HepG2 (cell line): ENCODE measurements around the gene DGCR8.

Source experiments
- CTCF ChIP-seq: sonication (generic); formaldehyde crosslinking; IDR thresholded peaks from 2 replicates; pipeline ENCODE4 v1.5.0; 2020; ENCODE audit warnings: mild to moderate bottlenecking, missing genetic modification reagents, moderate library complexity
- MAX ChIP-seq: IDR thresholded peaks from 2 replicates; pipeline ENCODE4 v1.6.1; 2012; ENCODE audit warnings: inconsistent platforms
- PCBP1 ChIP-seq: fragments of 200-400 bp; formaldehyde crosslinking; IDR thresholded peaks from 2 replicates; pipeline ENCODE4 v1.6.1; 2017; ENCODE audit warnings: mild to moderate bottlenecking, low read depth, low read length, borderline replicate concordance
- RBM39 ChIP-seq: fragments of 200-400 bp; formaldehyde crosslinking; IDR thresholded peaks from one replicate; pipeline ENCODE4 v1.6.1; 2018; ENCODE audit warnings: antibody characterized with exemption, mild to moderate bottlenecking, low read depth, low read length; ENCODE audit not compliant: poor library complexity, severe bottlenecking
- SP1 ChIP-seq, 2 experiments: fragments of 450-650 bp in 1 of 2; sonication (generic) in 1 of 2; formaldehyde crosslinking in 1 of 2; IDR thresholded peaks; 2 replicates each; pipeline versions ENCODE4 v1.4.0 to v1.6.1; 2016 to 2020; ENCODE audit warnings: missing genetic modification reagents in 1 of 2
- ZNF24 ChIP-seq: fragments of 450-650 bp; IDR thresholded peaks from 2 replicates; pipeline ENCODE4 v1.6.1; 2017; ENCODE audit warnings: antibody characterized with exemption, mild to moderate bottlenecking
- ZNF652 ChIP-seq: IDR thresholded peaks from 2 replicates; pipeline ENCODE4 v1.6.1; 2016; ENCODE audit warnings: low read depth, borderline replicate concordance
- ZNF740 ChIP-seq: sonication (generic); formaldehyde crosslinking; IDR thresholded peaks from 2 replicates; pipeline ENCODE4 v1.4.0; 2020; ENCODE audit warnings: missing genetic modification reagents

DNA sequence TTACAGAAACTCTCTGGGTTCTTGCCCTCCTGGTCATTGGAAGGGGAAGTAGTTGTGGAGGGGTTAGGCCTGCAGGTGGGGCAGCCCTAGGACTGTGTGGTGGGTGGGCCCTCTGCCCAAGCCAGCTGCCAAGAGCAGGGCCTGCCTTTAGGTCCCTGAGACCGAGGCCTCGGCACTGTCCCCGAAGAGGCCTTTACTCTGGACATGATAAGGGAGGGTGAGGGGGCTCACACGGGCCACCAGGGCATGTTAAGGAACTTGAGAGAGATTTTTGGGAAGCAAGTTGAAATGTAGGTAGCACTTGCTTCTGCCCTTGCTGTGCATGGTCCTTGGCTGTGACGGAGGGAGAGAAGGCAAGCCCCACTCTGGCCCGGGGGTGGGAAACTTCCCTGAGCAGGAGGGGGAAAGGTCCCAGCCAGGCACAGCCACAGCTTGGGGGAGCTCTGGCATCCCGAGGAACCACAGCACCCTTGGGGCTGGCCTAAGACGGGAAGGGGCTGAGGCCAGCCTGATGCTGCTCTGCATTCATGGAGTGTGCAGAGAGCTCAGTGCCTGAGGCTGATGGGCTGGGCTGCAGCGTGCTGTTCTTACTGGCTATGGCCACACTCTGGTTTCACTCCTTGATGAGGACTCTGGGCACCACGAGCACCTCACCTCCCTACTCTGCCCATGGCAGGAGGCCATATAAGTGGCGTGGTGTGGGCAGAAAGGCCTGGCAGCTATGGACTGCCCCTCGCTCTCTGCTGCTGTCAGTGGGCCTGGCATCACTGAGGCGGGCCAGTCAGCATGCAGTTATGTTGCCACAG lies 28.1 kb downstream of the DGCR8 start:
- TF ChIP-seq RBM39 (no peak), SP1 (IDR thresholded peaks at IDR 0.05) (no peak), SP1 (CRISPR knock-in tag; IDR thresholded peaks at IDR 0.05) (no peak), MAX (no peak), PCBP1 (no peak), ZNF740 (no peak), CTCF (CRISPR knock-in tag) (no peak), ZNF24 (no peak), ZNF652 (no peak)
